ENCODE data around the gene RORC. TPM values are rescaled to one million over a fixed set of nuclear protein-coding genes. Genes with fewer than 3 reads are reported as not detected.
A peak's percentile ranks its signal among the peaks of the same experiment; 100 is the strongest.

RORC gene
- total RNA-seq, 2 donors from 2014 or later, result 32.3 to 51.4 TPM

DNA sequence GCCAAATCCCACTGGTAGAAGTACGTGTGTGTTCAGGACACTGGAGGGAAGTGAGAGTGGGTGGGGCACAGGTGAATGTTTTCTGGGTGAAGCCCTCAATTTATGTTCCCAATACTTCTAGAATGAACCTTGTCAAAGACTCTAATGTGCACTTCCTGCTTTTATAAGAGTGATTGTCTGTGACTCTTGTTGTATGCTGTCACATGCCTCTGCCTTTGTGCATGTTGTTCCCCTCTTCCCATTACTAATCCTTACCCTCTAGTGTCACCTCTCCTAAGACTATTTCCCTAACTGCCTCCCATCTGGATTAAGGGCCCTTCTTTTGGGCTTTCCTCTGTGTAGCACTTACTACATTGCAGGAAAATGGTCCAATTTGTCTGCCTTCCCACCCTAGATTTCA lies 23.8 kb downstream of the RORC start:
- no peak overlapping the region for H3K4me3 ChIP-seq
- H3K27ac ChIP-seq, result no peak overlapping the region
- no peaks in the 10 kb centered on the region for H3K27me3 ChIP-seq
- no peaks in the 10 kb centered on the region for H3K9me3 ChIP-seq
- peaks cover 0 to 4% of the 10 kb centered on the region in 2 donors for H3K36me3 ChIP-seq (replicated peaks in 1 of 2; ENCODE audit: insufficient read depth in 1 of 2, low read depth in 2 of 2)
- DNase-seq, result no peak
- ATAC-seq, result no peak
- H3K4me1 ChIP-seq, result peaks cover 16% of the 10 kb centered on the region
- intact Hi-C loops (cut with DNase I), result no loop called here
- no peak for TF ChIP-seq POLR2A (IDR thresholded peaks at IDR 0.05)
- TF ChIP-seq, protein P1, sequence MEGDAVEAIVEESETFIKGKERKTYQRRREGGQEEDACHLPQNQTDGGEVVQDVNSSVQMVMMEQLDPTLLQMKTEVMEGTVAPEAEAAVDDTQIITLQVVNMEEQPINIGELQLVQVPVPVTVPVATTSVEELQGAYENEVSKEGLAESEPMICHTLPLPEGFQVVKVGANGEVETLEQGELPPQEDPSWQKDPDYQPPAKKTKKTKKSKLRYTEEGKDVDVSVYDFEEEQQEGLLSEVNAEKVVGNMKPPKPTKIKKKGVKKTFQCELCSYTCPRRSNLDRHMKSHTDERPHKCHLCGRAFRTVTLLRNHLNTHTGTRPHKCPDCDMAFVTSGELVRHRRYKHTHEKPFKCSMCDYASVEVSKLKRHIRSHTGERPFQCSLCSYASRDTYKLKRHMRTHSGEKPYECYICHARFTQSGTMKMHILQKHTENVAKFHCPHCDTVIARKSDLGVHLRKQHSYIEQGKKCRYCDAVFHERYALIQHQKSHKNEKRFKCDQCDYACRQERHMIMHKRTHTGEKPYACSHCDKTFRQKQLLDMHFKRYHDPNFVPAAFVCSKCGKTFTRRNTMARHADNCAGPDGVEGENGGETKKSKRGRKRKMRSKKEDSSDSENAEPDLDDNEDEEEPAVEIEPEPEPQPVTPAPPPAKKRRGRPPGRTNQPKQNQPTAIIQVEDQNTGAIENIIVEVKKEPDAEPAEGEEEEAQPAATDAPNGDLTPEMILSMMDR (IDR thresholded peaks at IDR 0.05), result no peak
- 64 to 70% methylated on average over 1 of the region's 1 CpG for WGBS, 2 donors

DNA sequence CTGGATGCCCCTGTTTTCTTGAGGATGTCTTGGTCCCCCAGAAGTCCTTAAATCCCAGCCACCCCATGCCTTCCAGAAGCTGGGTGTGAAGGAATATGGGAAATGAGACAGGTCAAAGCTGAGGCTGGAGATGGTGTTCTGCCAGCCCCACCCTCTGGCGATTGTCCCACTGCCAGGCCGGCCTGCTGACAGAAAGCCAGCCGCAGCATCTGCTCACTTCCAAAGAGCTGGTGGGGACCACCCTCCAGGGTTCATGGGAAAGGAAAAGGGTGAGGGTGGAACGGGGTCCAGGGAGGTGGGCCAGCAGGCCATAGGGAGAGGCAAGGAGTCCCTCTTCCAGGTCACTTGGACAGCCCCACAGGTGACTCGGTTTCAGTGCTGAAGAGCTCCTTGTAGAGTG lies 24.5 kb downstream of the RORC start:
- intact Hi-C loops (cut with DNase I), result no loop called here
- WGBS, 2 donors, result 76 to 82% methylated on average over 5 of the region's 5 CpGs
- H3K4me1 ChIP-seq, result peaks cover 16% of the 10 kb centered on the region

DNA sequence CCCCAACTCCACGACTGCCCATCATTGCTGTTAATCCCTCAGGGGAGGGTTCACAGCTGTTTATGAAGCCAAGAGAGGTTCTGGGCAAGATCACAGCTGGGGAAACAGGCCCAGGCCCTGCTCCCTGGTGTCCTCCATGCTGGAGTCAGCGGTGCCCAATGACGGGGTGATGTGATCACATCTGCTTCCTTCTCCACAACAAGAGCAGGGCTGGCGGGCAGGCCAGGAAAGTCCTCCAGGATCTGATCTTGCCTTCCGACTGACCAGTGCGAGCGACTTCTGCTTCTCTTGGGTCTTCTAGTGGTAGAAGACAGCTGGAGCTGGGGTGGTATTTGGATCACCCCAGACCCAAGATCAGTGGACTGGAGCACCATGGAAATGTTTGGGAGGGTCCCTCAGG lies 25.4 kb downstream of the RORC start:
- TF ChIP-seq, protein P1 (IDR thresholded peaks at IDR 0.05), result no peak
- no peak for TF ChIP-seq POLR2A (IDR thresholded peaks at IDR 0.05)
- H3K9me3 ChIP-seq, result no peaks in the 10 kb centered on the region
- no peak overlapping the region for H3K27ac ChIP-seq
- DNase-seq (no peak), ATAC-seq (no peak)
- WGBS, 2 donors, result 67 to 83% methylated on average over 3 to 7 of the region's 7 CpGs
- intact Hi-C loops (cut with DNase I), result no loop called here
- H3K4me3 ChIP-seq, result no peak overlapping the region
- H3K27me3 ChIP-seq, result no peaks in the 10 kb centered on the region
- H3K4me1 ChIP-seq, result peaks cover 16% of the 10 kb centered on the region
- peaks cover 0 to 4% of the 10 kb centered on the region in 2 donors for H3K36me3 ChIP-seq (replicated peaks in 1 of 2; ENCODE audit: insufficient read depth in 1 of 2, low read depth in 2 of 2)

More for the DNA sequence above, 24.5 kb downstream of the RORC start:
- DNase-seq (no peak), ATAC-seq (no peak)
- Histone ChIP-seq H3K9me3 (no peaks in the 10 kb centered on the region), H3K27ac (no peak overlapping the region), H3K4me3 (no peak overlapping the region), H3K27me3 (no peaks in the 10 kb centered on the region), H3K36me3 (replicated peaks in 1 of 2; ENCODE audit: insufficient read depth in 1 of 2, low read depth in 2 of 2) (peaks cover 0 to 4% of the 10 kb centered on the region in 2 donors)
- TF ChIP-seq, protein P1 (IDR thresholded peaks at IDR 0.05), result no peak
- TF ChIP-seq POLR2A (IDR thresholded peaks at IDR 0.05), result no peak

GRCh38 chr1:151805066-151805820 lies 26.4 kb downstream of the RORC start, which contains the start of gene LINGO4:
TSS of gene LINGO4 (minus strand) at chr1:151805419. CDS start at chr1:151802704, 2,715 bp downstream.
- Histone ChIP-seq H3K9me3 (no peaks in the 10 kb centered on the region), H3K27me3 (no peaks in the 10 kb centered on the region), H3K4me3 (no peak within 1 kb of the TSS), H3K36me3 (replicated peaks in 1 of 2; ENCODE audit: insufficient read depth in 1 of 2, low read depth in 2 of 2) (peaks cover 0 to 4% of the 10 kb centered on the region in 2 donors), H3K27ac (no peak within 1 kb of the TSS), H3K4me1 (peaks cover 11% of the 10 kb centered on the region)
- peak in 1 of 3 donors; percentile 24 for TF ChIP-seq POLR2A (IDR thresholded peaks at IDR 0.05)
- TF ChIP-seq, protein P1 (IDR thresholded peaks at IDR 0.05), result no peak
- ATAC-seq, result no peak
- WGBS, 2 donors, result 31 to 44% methylated on average over 9 to 12 of the region's 12 CpGs
- DNase-seq, result no peak
- intact Hi-C loops (cut with DNase I), result loop anchor here (2.0 kb wide), 1 partner anchor 20 kb away; no protein-coding TSS in a partner anchor
